ENCODE data around the gene TMEM270.
"Not testable (repeated sequence)": the region's sequence is repeated elsewhere in the genome, so short reads cannot be mapped to it uniquely, and the experiment has no call there.

TMEM270 gene

GRCh38 chr7:73833251-73833919 is 27.6 kb upstream of the TMEM270 start:
- no peak for DNase-seq

GRCh38 chr7:73834626-73835191 is 26.2 kb upstream of the TMEM270 start:
- DNase-seq = no peak

GRCh38 chr7:73837167-73837566 is 23.8 kb upstream of the TMEM270 start:
- DNase-seq = not testable (repeated sequence)

GRCh38 chr7:73838642-73839041 is 22.3 kb upstream of the TMEM270 start:
- no peak for DNase-seq

GRCh38 chr7:73839290-73839689 is 21.7 kb upstream of the TMEM270 start:
- DNase-seq = no peak

GRCh38 chr7:73839743-73840714 is 20.9 kb upstream of the TMEM270 start:
- DNase-seq = no peak

GRCh38 chr7:73840715-73841379 is 20.1 kb upstream of the TMEM270 start:
- no peak for DNase-seq

GRCh38 chr7:73841689-73842066 is 19.3 kb upstream of the TMEM270 start:
- no peak for DNase-seq

GRCh38 chr7:73842067-73842976 is 18.6 kb upstream of the TMEM270 start, which contains the start of gene METTL27:
TSS of gene METTL27 (minus strand) at chr7:73842516. CDS start at chr7:73842140, 376 bp downstream.
- peak; percentile 91 for DNase-seq

- no peak for DNase-seq
Measured at GRCh38 chr7:73844131-73844547, 16.8 kb upstream of the TMEM270 start.

GRCh38 chr7:73844848-73845460 is 16.0 kb upstream of the TMEM270 start:
- DNase-seq = no peak

- DNase-seq = peak; percentile 25
Measured at GRCh38 chr7:73845701-73846195, 15.2 kb upstream of the TMEM270 start.

- DNase-seq = no peak
Measured at GRCh38 chr7:73847941-73848723, 12.8 kb upstream of the TMEM270 start.

GRCh38 chr7:73850781-73851207 is 10.2 kb upstream of the TMEM270 start:
- DNase-seq = no peak

GRCh38 chr7:73851410-73852338 is 9.3 kb upstream of the TMEM270 start:
- no peak for DNase-seq

- DNase-seq = no peak
Measured at GRCh38 chr7:73852500-73852899, 8.5 kb upstream of the TMEM270 start.

GRCh38 chr7:73856941-73857340 is 4.0 kb upstream of the TMEM270 start:
- no peak for DNase-seq

- no peak for DNase-seq
Measured at GRCh38 chr7:73858807-73859206, 2.2 kb upstream of the TMEM270 start.

GRCh38 chr7:73861305-73861704 is 346 bp downstream of the TMEM270 start:
- DNase-seq = no peak
